Measurements from ENCODE around the gene PITPNC1. TPM values are rescaled to one million over a fixed set of nuclear protein-coding genes. Genes with fewer than 3 reads are reported as not detected.
"Not testable (repeated sequence)": the region's sequence is repeated elsewhere in the genome, so short reads cannot be mapped to it uniquely, and the experiment has no call there.

The PITPNC1 gene
- polyA plus RNA-seq, 1 donor from 2014 or later: 18.8 TPM

DNA sequence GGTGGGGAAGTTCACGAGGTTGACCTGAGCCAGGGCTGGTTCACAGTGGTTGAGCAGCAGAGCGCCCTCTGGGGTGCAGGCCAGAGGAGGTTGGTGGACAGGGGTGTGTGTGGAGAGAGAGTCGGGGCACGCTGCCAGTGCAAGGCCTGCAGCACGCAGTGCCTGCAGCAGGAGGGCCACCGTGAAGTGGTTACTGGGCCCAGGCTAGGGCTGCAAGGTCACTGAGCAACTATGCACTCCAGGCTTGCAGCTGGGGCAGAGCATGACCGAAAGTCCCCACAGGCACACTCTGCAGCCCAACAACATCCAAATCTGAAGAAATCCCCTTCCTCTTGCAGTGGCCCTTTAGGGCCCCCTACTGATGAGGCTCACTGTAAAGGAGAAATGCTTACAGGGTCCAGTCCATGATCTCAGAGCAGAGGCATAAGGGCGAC lies 251.5 kb downstream of the PITPNC1 start:
- TF ChIP-seq EP300 (conservative IDR thresholded peaks at IDR 0.05; ENCODE audit: poor library complexity, severe bottlenecking) (no peak), POLR2AphosphoS5 (IDR thresholded peaks at IDR 0.05) (no peak), TAF1 (IDR thresholded peaks at IDR 0.05; ENCODE audit: low read depth) (no peak), SMC3 (conservative IDR thresholded peaks at IDR 0.05; ENCODE audit: poor library complexity) (no peak)
- Histone ChIP-seq H2AFZ (ENCODE audit: low read depth, low read length) (no peak overlapping the region), H3K36me3 (ENCODE audit: insufficient read depth, low read length) (no peaks in the 10 kb centered on the region), H3K9me2 (ENCODE audit: insufficient read depth, low read length) (no peaks in the 10 kb centered on the region), H3K4me3 (ENCODE audit: low read length) (no peak overlapping the region), H3F3A (ENCODE audit: insufficient read depth, low read length, poor library complexity, severe bottlenecking) (no peaks in the 10 kb centered on the region), H3K9me3 (ENCODE audit: low read length) (no peaks in the 10 kb centered on the region), H3K79me2 (replicated peaks; ENCODE audit: insufficient read depth, low read length) (no peaks in the 10 kb centered on the region), H3K9ac (ENCODE audit: low read length) (no peak overlapping the region), H3K27ac (ENCODE audit: low read length) (no peak overlapping the region), H4K20me1 (ENCODE audit: insufficient read depth) (no peaks in the 10 kb centered on the region), H3K4me2 (ENCODE audit: low read length) (no peak overlapping the region), H3K27me3 (ENCODE audit: insufficient read depth, low read depth, low read length) (no peaks in the 10 kb centered on the region)

DNA sequence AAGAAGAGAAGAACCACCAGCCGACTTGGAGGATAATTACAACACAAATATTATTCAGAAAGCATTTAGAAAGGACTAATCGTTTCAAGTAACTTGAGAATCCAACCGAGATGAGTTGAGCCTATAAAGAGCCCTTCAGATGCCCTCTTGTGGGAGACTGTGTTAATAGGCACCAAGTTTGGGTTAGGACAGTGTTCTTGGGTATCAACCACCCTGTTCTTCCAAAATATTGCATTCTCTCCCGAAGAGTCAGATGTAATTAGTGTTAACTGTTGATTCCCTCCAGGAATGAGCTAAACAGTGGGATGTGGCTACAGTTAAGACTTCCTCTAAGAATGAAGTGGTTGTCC lies 252.9 kb downstream of the PITPNC1 start:
- Histone ChIP-seq H3K36me3 (ENCODE audit: insufficient read depth, low read length) (no peaks in the 10 kb centered on the region), H3K27ac (ENCODE audit: low read length) (no peak overlapping the region), H3K4me2 (ENCODE audit: low read length) (no peak overlapping the region)

GRCh38 chr17:67630836-67631235 lies 253.8 kb downstream of the PITPNC1 start:
- not testable (repeated sequence) for H3K9ac ChIP-seq (ENCODE audit: low read length); H3K4me3 ChIP-seq (ENCODE audit: low read length); H3K36me3 ChIP-seq (ENCODE audit: insufficient read depth, low read length)

More for the DNA sequence above, 252.9 kb downstream of the PITPNC1 start:
- Histone ChIP-seq H3K79me2 (replicated peaks; ENCODE audit: insufficient read depth, low read length) (no peaks in the 10 kb centered on the region), H3F3A (ENCODE audit: insufficient read depth, low read length, poor library complexity, severe bottlenecking) (no peaks in the 10 kb centered on the region), H3K9me3 (ENCODE audit: low read length) (no peaks in the 10 kb centered on the region), H3K9ac (ENCODE audit: low read length) (no peak overlapping the region), H3K27me3 (ENCODE audit: insufficient read depth, low read depth, low read length) (no peaks in the 10 kb centered on the region), H3K9me2 (ENCODE audit: insufficient read depth, low read length) (no peaks in the 10 kb centered on the region), H3K4me3 (ENCODE audit: low read length) (no peak overlapping the region), H4K20me1 (ENCODE audit: insufficient read depth) (no peaks in the 10 kb centered on the region), H2AFZ (ENCODE audit: low read depth, low read length) (no peak overlapping the region)
- TF ChIP-seq SMC3 (conservative IDR thresholded peaks at IDR 0.05; ENCODE audit: poor library complexity): no peak
- TF ChIP-seq MXI1 (conservative IDR thresholded peaks at IDR 0.05; ENCODE audit: poor library complexity, severe bottlenecking): no peak
- TF ChIP-seq EP300 (conservative IDR thresholded peaks at IDR 0.05; ENCODE audit: poor library complexity, severe bottlenecking): no peak
- TF ChIP-seq TAF1 (IDR thresholded peaks at IDR 0.05; ENCODE audit: low read depth): no peak
- TF ChIP-seq RAD21 (conservative IDR thresholded peaks at IDR 0.05): peak; percentile 20
- no peak for TF ChIP-seq CTCF (IDR thresholded peaks at IDR 0.05; ENCODE audit: poor library complexity, severe bottlenecking)
- no peak for TF ChIP-seq POLR2AphosphoS5 (IDR thresholded peaks at IDR 0.05)
- TF ChIP-seq REST (IDR thresholded peaks at IDR 0.05; ENCODE audit: borderline replicate concordance): no peak

More at GRCh38 chr17:67630836-67631235, 253.8 kb downstream of the PITPNC1 start:
- H3K79me2 ChIP-seq (replicated peaks; ENCODE audit: insufficient read depth, low read length); H3K9me2 ChIP-seq (ENCODE audit: insufficient read depth, low read length); H4K20me1 ChIP-seq (ENCODE audit: insufficient read depth); H2AFZ ChIP-seq (ENCODE audit: low read depth, low read length); H3F3A ChIP-seq (ENCODE audit: insufficient read depth, low read length, poor library complexity, severe bottlenecking); H3K27me3 ChIP-seq (ENCODE audit: insufficient read depth, low read depth, low read length); H3K9me3 ChIP-seq (ENCODE audit: low read length); H3K4me2 ChIP-seq (ENCODE audit: low read length); H3K27ac ChIP-seq (ENCODE audit: low read length): not testable (repeated sequence)

All from neural cell (in vitro differentiated cells).